SK-N-SH treated with all-trans-retinoic acid at 6 μM for 48 hours (cell line): ENCODE measurements around the gene HBS1L.

Experiments used
- ARNTL ChIP-seq: fragments of 450-650 bp; formaldehyde crosslinking; IDR thresholded peaks from 2 replicates; pipeline ENCODE4 v1.5.0; 2020; ENCODE audit warnings: low read depth, mild to moderate bottlenecking, moderate library complexity, borderline replicate concordance
- BACH2 ChIP-seq: fragments of 250-450 bp; sonication (Bioruptor Pico); IDR thresholded peaks from 2 replicates; pipeline ENCODE4 v1.9.0; 2021; ENCODE audit warnings: mild to moderate bottlenecking, borderline replicate concordance
- CREB5 ChIP-seq: fragments of 250-450 bp; sonication (Bioruptor Pico); IDR thresholded peaks from 2 replicates; pipeline ENCODE4 v1.5.1; 2020; ENCODE audit warnings: low read depth, mild to moderate bottlenecking, moderate library complexity
- CSDC2 ChIP-seq: fragments of 250-450 bp; sonication (Bioruptor Pico); IDR thresholded peaks from 2 replicates; pipeline ENCODE4 v1.5.0; 2020; ENCODE audit warnings: mild to moderate bottlenecking, moderate library complexity
- OSR1 ChIP-seq: fragments of 250-450 bp; sonication (Bioruptor Pico); IDR thresholded peaks from 2 replicates; pipeline ENCODE4 v1.8.0; 2022; ENCODE audit warnings: moderate library complexity, mild to moderate bottlenecking, inconsistent platforms
- PATZ1 ChIP-seq: fragments of 250-450 bp; sonication (Bioruptor Pico); IDR thresholded peaks from 2 replicates; pipeline ENCODE4 v1.8.0; 2020; ENCODE audit warnings: mild to moderate bottlenecking, moderate library complexity, borderline replicate concordance
- POU6F1 ChIP-seq: fragments of 250-450 bp; sonication (Bioruptor Pico); IDR thresholded peaks from 2 replicates; pipeline ENCODE4 v1.8.0; 2021; ENCODE audit warnings: low read depth, mild to moderate bottlenecking, moderate library complexity, borderline replicate concordance
- PPARA ChIP-seq: fragments of 250-450 bp; sonication (Bioruptor Pico); IDR thresholded peaks from 2 replicates; pipeline ENCODE4 v1.5.0; 2020; ENCODE audit warnings: mild to moderate bottlenecking, borderline replicate concordance
- RARB ChIP-seq: fragments of 250-450 bp; sonication (Bioruptor Pico); IDR thresholded peaks from 2 replicates; pipeline ENCODE4 v1.8.0; 2021; ENCODE audit warnings: mild to moderate bottlenecking, moderate library complexity
- ZC3H10 ChIP-seq: fragments of 250-450 bp; sonication (Bioruptor Pico); IDR thresholded peaks from 2 replicates; pipeline ENCODE4 v1.5.1; 2021; ENCODE audit warnings: mild to moderate bottlenecking, moderate library complexity
- ZNF565 ChIP-seq: fragments of 450-650 bp; formaldehyde crosslinking; conservative IDR thresholded peaks from 2 replicates; pipeline ENCODE4 v1.5.0; 2020; ENCODE audit warnings: low read depth, mild to moderate bottlenecking, moderate library complexity
- ZNF8 ChIP-seq: fragments of 450-650 bp; formaldehyde crosslinking; IDR thresholded peaks from 2 replicates; pipeline ENCODE4 v1.5.0; 2020; ENCODE audit warnings: mild to moderate bottlenecking, moderate library complexity

GRCh38 chr6:134921721-134922261, 132.8 kb downstream of the HBS1L start:
- TF ChIP-seq CREB5 (CRISPR knock-in tag) (no peak), PPARA (CRISPR knock-in tag) (no peak), ZNF565 (CRISPR knock-in tag) (no peak), BACH2 (CRISPR knock-in tag) (no peak), PATZ1 (no peak), RARB (CRISPR knock-in tag) (no peak), OSR1 (CRISPR knock-in tag) (no peak), ARNTL (CRISPR knock-in tag) (no peak), POU6F1 (CRISPR knock-in tag) (no peak), ZC3H10 (no peak), CSDC2 (CRISPR knock-in tag) (no peak), ZNF8 (CRISPR knock-in tag) (no peak)
